HuH-7.5 (cell line): ENCODE data around the gene MYH16.
A peak's percentile ranks its signal among the peaks of the same experiment; 100 is the strongest.
"Not testable (repeated sequence)": the region's sequence is repeated elsewhere in the genome, so short reads cannot be mapped to it uniquely, and the experiment has no call there.

Experiments
- DNase-seq: peaks from one replicate; pipeline ENCODE4 v3.0.0; 2011; ENCODE audit warnings: low spot score

MYH16 gene

GRCh38 chr7:99258501-99258900 is 14.1 kb upstream of the MYH16 start:
- DNase-seq, result no peak

GRCh38 chr7:99260395-99260794 is 12.2 kb upstream of the MYH16 start:
- DNase-seq, result no peak

- no peak for DNase-seq
Observed at GRCh38 chr7:99261646-99262045, 11.0 kb upstream of the MYH16 start.

GRCh38 chr7:99265848-99266480 is 6.7 kb upstream of the MYH16 start:
- no peak for DNase-seq

GRCh38 chr7:99267481-99267840 is 5.2 kb upstream of the MYH16 start:
- DNase-seq, result peak; percentile 39

GRCh38 chr7:99267841-99268576 is 4.6 kb upstream of the MYH16 start:
- DNase-seq, result no peak

- DNase-seq, result no peak
Observed at GRCh38 chr7:99268577-99268908, 4.1 kb upstream of the MYH16 start.

- no peak for DNase-seq
Observed at GRCh38 chr7:99270702-99271101, 1.9 kb upstream of the MYH16 start.

- not testable (repeated sequence) for DNase-seq
Observed at GRCh38 chr7:99273561-99273960, 922 bp downstream of the MYH16 start.

- DNase-seq, result not testable (repeated sequence)
Observed at GRCh38 chr7:99274908-99275307, 2.3 kb downstream of the MYH16 start.

- DNase-seq, result no peak
Observed at GRCh38 chr7:99275496-99275895, 2.9 kb downstream of the MYH16 start.

GRCh38 chr7:99278180-99278579 is 5.5 kb downstream of the MYH16 start:
- no peak for DNase-seq

GRCh38 chr7:99284165-99284564 is 11.5 kb downstream of the MYH16 start:
- not testable (repeated sequence) for DNase-seq

GRCh38 chr7:99287779-99288534 is 15.3 kb downstream of the MYH16 start:
- DNase-seq, result no peak

- no peak for DNase-seq
Observed at GRCh38 chr7:99289185-99289584, 16.5 kb downstream of the MYH16 start.

GRCh38 chr7:99290148-99290547 is 17.5 kb downstream of the MYH16 start:
- not testable (repeated sequence) for DNase-seq

GRCh38 chr7:99290980-99291607 is 18.5 kb downstream of the MYH16 start:
- no peak for DNase-seq

GRCh38 chr7:99292127-99292526 is 19.5 kb downstream of the MYH16 start:
- DNase-seq, result no peak

GRCh38 chr7:99293167-99293566 is 20.5 kb downstream of the MYH16 start:
- no peak for DNase-seq

- no peak for DNase-seq
Observed at GRCh38 chr7:99293650-99294049, 21.0 kb downstream of the MYH16 start.

- DNase-seq, result no peak
Observed at GRCh38 chr7:99296471-99296870, 23.8 kb downstream of the MYH16 start.

GRCh38 chr7:99301496-99301895 is 28.9 kb downstream of the MYH16 start:
- no peak for DNase-seq
